ENCODE results near the gene TUB. TPM values are rescaled to one million over a fixed set of nuclear protein-coding genes. Genes with fewer than 3 reads are reported as not detected.

TUB gene
- total RNA-seq, 1 experiment from 2014 or later, result 2.2 TPM

DNA sequence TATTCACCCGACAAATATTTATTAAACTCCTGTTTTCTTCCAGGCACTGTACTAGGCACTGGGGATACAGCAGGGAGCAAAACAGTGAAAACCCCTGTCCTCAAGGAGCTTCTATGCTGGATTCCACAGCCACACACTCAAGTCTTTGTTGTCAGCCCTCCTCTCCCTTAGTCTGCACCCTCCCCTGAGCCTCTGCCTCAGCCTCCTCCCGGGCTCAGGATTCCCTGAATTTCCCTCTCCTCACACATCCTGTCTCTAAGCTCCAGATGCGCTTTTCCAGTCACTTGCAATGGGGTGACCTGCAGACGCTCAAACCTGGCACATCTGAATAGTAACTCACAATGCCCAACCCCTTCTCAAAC, 13.5 kb upstream of the TUB start:
- TF ChIP-seq, protein P1, sequence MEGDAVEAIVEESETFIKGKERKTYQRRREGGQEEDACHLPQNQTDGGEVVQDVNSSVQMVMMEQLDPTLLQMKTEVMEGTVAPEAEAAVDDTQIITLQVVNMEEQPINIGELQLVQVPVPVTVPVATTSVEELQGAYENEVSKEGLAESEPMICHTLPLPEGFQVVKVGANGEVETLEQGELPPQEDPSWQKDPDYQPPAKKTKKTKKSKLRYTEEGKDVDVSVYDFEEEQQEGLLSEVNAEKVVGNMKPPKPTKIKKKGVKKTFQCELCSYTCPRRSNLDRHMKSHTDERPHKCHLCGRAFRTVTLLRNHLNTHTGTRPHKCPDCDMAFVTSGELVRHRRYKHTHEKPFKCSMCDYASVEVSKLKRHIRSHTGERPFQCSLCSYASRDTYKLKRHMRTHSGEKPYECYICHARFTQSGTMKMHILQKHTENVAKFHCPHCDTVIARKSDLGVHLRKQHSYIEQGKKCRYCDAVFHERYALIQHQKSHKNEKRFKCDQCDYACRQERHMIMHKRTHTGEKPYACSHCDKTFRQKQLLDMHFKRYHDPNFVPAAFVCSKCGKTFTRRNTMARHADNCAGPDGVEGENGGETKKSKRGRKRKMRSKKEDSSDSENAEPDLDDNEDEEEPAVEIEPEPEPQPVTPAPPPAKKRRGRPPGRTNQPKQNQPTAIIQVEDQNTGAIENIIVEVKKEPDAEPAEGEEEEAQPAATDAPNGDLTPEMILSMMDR (IDR thresholded peaks at IDR 0.05; ENCODE audit: unreplicated experiment), result no peak
- no TSS peak for BruUV-seq (replicated peaks)
- CTCF ChIA-PET, result interaction anchor here (1.5 to 1.6 kb wide), 2 partner anchors 31 to 34 kb away, joined by 6 read pairs; no protein-coding TSS in a partner anchor
- peaks cover 10% of the 10 kb centered on the region for H3K4me1 Mint-ChIP-seq (ENCODE audit: low read depth, unreplicated experiment)
- H3K27ac Mint-ChIP-seq (ENCODE audit: unreplicated experiment), result no peak overlapping the region
- peaks cover 83% of the 10 kb centered on the region for H3K27me3 Mint-ChIP-seq (ENCODE audit: unreplicated experiment)
- no peak overlapping the region for H3K4me3 Mint-ChIP-seq (ENCODE audit: low read depth, unreplicated experiment)
- H3K9me3 Mint-ChIP-seq (ENCODE audit: low read depth, unreplicated experiment), result no peaks in the 10 kb centered on the region
- H3K36me3 Mint-ChIP-seq (ENCODE audit: insufficient read depth, unreplicated experiment), result no peaks in the 10 kb centered on the region
- DNase-seq, result no peak
- intact Hi-C loops (cut with micrococcal nuclease; ENCODE audit: unreplicated experiment), result no loop called here

DNA sequence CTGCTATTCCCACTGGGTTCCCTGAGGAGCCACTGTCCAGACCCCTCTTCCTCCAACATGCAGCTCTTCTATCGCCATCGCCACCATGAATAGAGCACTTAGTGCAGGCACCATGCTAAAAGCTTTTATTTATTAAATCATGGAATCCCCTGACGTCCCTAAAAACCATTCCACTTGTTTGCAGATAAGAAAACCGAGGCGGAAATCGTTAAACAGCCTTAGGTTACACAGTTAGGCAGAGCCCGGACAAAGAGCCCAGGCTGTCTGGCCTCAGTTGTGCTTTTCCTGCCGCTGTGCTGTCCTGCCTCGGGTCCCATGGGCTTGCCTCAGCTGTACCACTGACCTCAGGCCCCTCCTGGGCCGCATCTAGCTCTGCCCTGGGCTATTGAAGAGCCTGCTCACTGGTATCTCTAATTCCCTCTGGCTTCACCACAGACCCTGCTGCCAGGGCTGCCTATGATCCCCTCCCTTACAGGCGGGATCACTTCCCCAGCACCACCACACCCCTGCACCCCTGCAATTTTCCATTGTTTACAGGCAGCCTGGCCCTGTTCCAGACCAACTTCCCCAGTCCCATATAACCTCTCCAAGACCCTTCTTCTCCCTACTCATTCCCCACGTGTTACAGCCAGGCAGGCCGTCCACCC, 13.0 kb upstream of the TUB start:
- Mint-ChIP-seq H3K36me3 (ENCODE audit: insufficient read depth, unreplicated experiment) (no peaks in the 10 kb centered on the region), H3K9me3 (ENCODE audit: low read depth, unreplicated experiment) (no peaks in the 10 kb centered on the region), H3K4me3 (ENCODE audit: low read depth, unreplicated experiment) (no peak overlapping the region), H3K27ac (ENCODE audit: unreplicated experiment) (no peak overlapping the region), H3K4me1 (ENCODE audit: low read depth, unreplicated experiment) (peaks cover 10% of the 10 kb centered on the region), H3K27me3 (ENCODE audit: unreplicated experiment) (peaks cover 88% of the 10 kb centered on the region)
- CTCF ChIA-PET, result interaction anchor here (1.2 to 1.5 kb wide), 2 partner anchors 35 kb away, joined by 5 to 6 read pairs; no protein-coding TSS in a partner anchor
- DNase-seq, result no peak
- TF ChIP-seq, protein P1 (IDR thresholded peaks at IDR 0.05; ENCODE audit: unreplicated experiment), result no peak
- BruUV-seq (replicated peaks), result no TSS peak
- intact Hi-C loops (cut with micrococcal nuclease; ENCODE audit: unreplicated experiment), result no loop called here

- Mint-ChIP-seq H3K9me3 (ENCODE audit: low read depth, unreplicated experiment) (no peaks in the 10 kb centered on the region), H3K4me1 (ENCODE audit: low read depth, unreplicated experiment) (peaks cover 10% of the 10 kb centered on the region), H3K4me3 (ENCODE audit: low read depth, unreplicated experiment) (no peak overlapping the region), H3K27ac (ENCODE audit: unreplicated experiment) (no peak overlapping the region), H3K27me3 (ENCODE audit: unreplicated experiment) (peaks cover 94% of the 10 kb centered on the region), H3K36me3 (ENCODE audit: insufficient read depth, unreplicated experiment) (no peaks in the 10 kb centered on the region)
- intact Hi-C loops (cut with micrococcal nuclease; ENCODE audit: unreplicated experiment), result no loop called here
- TF ChIP-seq, protein P1 (IDR thresholded peaks at IDR 0.05; ENCODE audit: unreplicated experiment), result no peak
- DNase-seq, result no peak
- CTCF ChIA-PET, result interaction anchor here (1.2 kb wide), 1 partner anchor 36 kb away, joined by 5 read pairs; no protein-coding TSS in a partner anchor
- no TSS peak for BruUV-seq (replicated peaks)
Measured at GRCh38 chr11:8068605-8069221, 12.3 kb upstream of the TUB start.

GRCh38 chr11:8069771-8070170, 11.2 kb upstream of the TUB start:
- peaks cover 93% of the 10 kb centered on the region for H3K27me3 Mint-ChIP-seq (ENCODE audit: unreplicated experiment)
- CTCF ChIA-PET, result no interaction called here
- BruUV-seq (replicated peaks), result no TSS peak
- no peak overlapping the region for H3K27ac Mint-ChIP-seq (ENCODE audit: unreplicated experiment)
- H3K9me3 Mint-ChIP-seq (ENCODE audit: low read depth, unreplicated experiment), result no peaks in the 10 kb centered on the region
- TF ChIP-seq, protein P1 (IDR thresholded peaks at IDR 0.05; ENCODE audit: unreplicated experiment), result no peak
- no peak overlapping the region for H3K4me3 Mint-ChIP-seq (ENCODE audit: low read depth, unreplicated experiment)
- intact Hi-C loops (cut with micrococcal nuclease; ENCODE audit: unreplicated experiment), result loop anchor here (2.0 kb wide), 1 partner anchor 37 kb away; no protein-coding TSS in a partner anchor
- H3K4me1 Mint-ChIP-seq (ENCODE audit: low read depth, unreplicated experiment), result peaks cover 10% of the 10 kb centered on the region
- no peaks in the 10 kb centered on the region for H3K36me3 Mint-ChIP-seq (ENCODE audit: insufficient read depth, unreplicated experiment)
- no peak for DNase-seq

Measured in Calu3 (cell line).